CD14-positive monocyte (primary cell): ENCODE results near the gene FBXW7. TPM values are rescaled to one million over a fixed set of nuclear protein-coding genes. Genes with fewer than 3 reads are reported as not detected.

Experiments
- DNase-seq, 3 donors: peaks; one replicate each; pipeline ENCODE4 v3.0.0-alpha.2; 2011 to 2022
- H2AFZ ChIP-seq: 2 replicates; pipeline ENCODE4 v1.6.0; 2012; ENCODE audit warnings: mild to moderate bottlenecking, low read depth, low read length, inconsistent platforms; ENCODE audit not compliant: insufficient read depth, poor library complexity, severe bottlenecking
- H3K27ac ChIP-seq, 2 donors: 1 replicate in 1 of 2; 2 replicates in 1 of 2; pipeline ENCODE4 v1.5.1; 2012 to 2013; ENCODE audit warnings: low read length in 2 of 2, control low read depth in 1 of 2, inconsistent platforms in 1 of 2, low read depth in 1 of 2, mild to moderate bottlenecking in 1 of 2
- H3K27me3 ChIP-seq, 2 donors: one replicate each; pipeline versions ENCODE4 v1.6.0 to v1.6.1; 2011 to 2013; ENCODE audit warnings: low read length in 2 of 2; ENCODE audit not compliant: control insufficient read depth in 2 of 2, insufficient read depth in 2 of 2
- H3K36me3 ChIP-seq, 2 donors: replicated peaks in 1 of 2; 1 replicate in 1 of 2; 2 replicates in 1 of 2; pipeline versions ENCODE4 v1.5.1 to v1.6.1; 2012 to 2013; ENCODE audit warnings: low read length in 2 of 2, control low read depth in 1 of 2, inconsistent platforms in 1 of 2, mild to moderate bottlenecking in 1 of 2; ENCODE audit not compliant: insufficient read depth in 2 of 2, control insufficient read depth in 1 of 2
- H3K4me1 ChIP-seq, 2 donors: 1 replicate in 1 of 2; 2 replicates in 1 of 2; pipeline versions ENCODE4 v1.5.1 to v1.6.1; 2012 to 2013; ENCODE audit warnings: low read length in 2 of 2, control low read depth in 1 of 2, inconsistent platforms in 1 of 2, mild to moderate bottlenecking in 1 of 2, moderate library complexity in 1 of 2; ENCODE audit not compliant: insufficient read depth in 2 of 2, control insufficient read depth in 1 of 2
- H3K4me2 ChIP-seq: replicated peaks from 2 replicates; pipeline ENCODE3; 2012; ENCODE audit warnings: low read length, moderate library complexity, mild to moderate bottlenecking; ENCODE audit not compliant: poor library complexity, severe bottlenecking; ENCODE audit errors: extremely low read depth
- H3K4me3 ChIP-seq, 3 experiments: fragments of 200-600 bp in 1 of 3; sonication (generic) in 1 of 3; replicated peaks in 1 of 3; 1 replicate in 2 of 3; 2 replicates in 1 of 3; pipeline ENCODE4 v1.5.1; 2011 to 2013; ENCODE audit warnings: low read length in 3 of 3, mild to moderate bottlenecking in 3 of 3, control low read depth in 2 of 3, low read depth in 2 of 3, inconsistent platforms in 1 of 3, moderate library complexity in 1 of 3
- H3K79me2 ChIP-seq: 2 replicates; pipeline ENCODE4 v1.6.0; 2012; ENCODE audit warnings: mild to moderate bottlenecking, control low read depth, inconsistent platforms, low read length, moderate library complexity; ENCODE audit not compliant: insufficient read depth
- H3K9ac ChIP-seq: 2 replicates; pipeline ENCODE4 v1.6.0; 2017; ENCODE audit warnings: low read length, mild to moderate bottlenecking; ENCODE audit not compliant: insufficient read depth, poor library complexity, severe bottlenecking
- H3K9me3 ChIP-seq, 2 donors: replicated peaks in 1 of 2; 1 replicate in 1 of 2; 2 replicates in 1 of 2; pipeline versions ENCODE4 v1.5.1 to v1.6.1; 2012 to 2013; ENCODE audit warnings: low read length in 2 of 2, control low read depth in 1 of 2; ENCODE audit not compliant: control insufficient read depth in 1 of 2, insufficient read depth in 1 of 2
- H4K20me1 ChIP-seq: 2 replicates; pipeline ENCODE4 v1.6.0; 2012; ENCODE audit warnings: mild to moderate bottlenecking, low read length, control low read depth, moderate library complexity; ENCODE audit not compliant: insufficient read depth
- H3K27ac Mint-ChIP-seq, 7 donors: one replicate each; pipeline ENCODE4 v1.8.0; 2020; ENCODE audit warnings: mild to moderate bottlenecking in 7 of 7, mixed read lengths in 7 of 7, moderate library complexity in 6 of 7, inconsistent platforms in 2 of 7
- H3K27me3 Mint-ChIP-seq, 3 donors: one replicate each; pipeline ENCODE4 v1.8.0; 2021 to 2022; ENCODE audit warnings: low read depth in 3 of 3, mild to moderate bottlenecking in 3 of 3, mixed read lengths in 3 of 3, moderate library complexity in 3 of 3, inconsistent platforms in 1 of 3
- H3K36me3 Mint-ChIP-seq, 2 donors: one replicate each; pipeline ENCODE4 v1.8.0; 2020; ENCODE audit warnings: mixed read lengths in 2 of 2, inconsistent platforms in 1 of 2, mild to moderate bottlenecking in 1 of 2
- H3K4me1 Mint-ChIP-seq: one replicate; pipeline ENCODE4 v1.8.0; 2020; ENCODE audit warnings: mild to moderate bottlenecking, mixed read lengths
- H3K4me3 Mint-ChIP-seq, 2 donors: one replicate each; pipeline ENCODE4 v1.8.0; 2020; ENCODE audit warnings: mild to moderate bottlenecking in 2 of 2, mixed read lengths in 2 of 2, moderate library complexity in 1 of 2
- H3K9me3 Mint-ChIP-seq, 7 donors: one replicate each; pipeline ENCODE4 v1.8.0; 2020 to 2022; ENCODE audit warnings: mixed read lengths in 7 of 7, mild to moderate bottlenecking in 6 of 7, moderate library complexity in 6 of 7, inconsistent platforms in 2 of 7
- whole genome bisulfite sequencing: methylation state at CpG from one replicate; pipeline ENCODE4 v1.1.5; 2013; ENCODE audit warnings: missing lambda C conversion rate; ENCODE audit not compliant: insufficient coverage; 5-methylcytosine and 5-hydroxymethylcytosine counted together
- intact Hi-C, 2 donors: fragments of 100-400 bp; cut with micrococcal nuclease; formaldehyde crosslinking; loops; one replicate each; pipeline versions ENCODE4 v1.15.0 to v1.15.1; 2023
- polyA plus RNA-seq, 3 donors: library from polyadenylated mRNA; depleted of rRNA in 1 of 3; unstranded in 2 of 3; stranded (reverse) in 1 of 3; fragments of 300-500 nt in 2 of 3; fragments of >200 nt in 1 of 3; fragmentation: Illumina TruSeq in 2 of 3; gene quantifications; 1 replicate in 2 of 3; 2 replicates in 1 of 3; pipeline ENCODE4 v1.2.3, GENCODE V29; 2012 to 2021
- TF ChIP-seq, protein P1 (sequence below): fragments of 200-600 bp; IDR thresholded peaks from one replicate; pipeline ENCODE4 v1.8.0; 2022; ENCODE audit warnings: antibody characterized with exemption, mild to moderate bottlenecking

The FBXW7 gene
- polyA plus RNA-seq, 3 donors: 25.1 to 44.9 (median 35.6) TPM

DNA sequence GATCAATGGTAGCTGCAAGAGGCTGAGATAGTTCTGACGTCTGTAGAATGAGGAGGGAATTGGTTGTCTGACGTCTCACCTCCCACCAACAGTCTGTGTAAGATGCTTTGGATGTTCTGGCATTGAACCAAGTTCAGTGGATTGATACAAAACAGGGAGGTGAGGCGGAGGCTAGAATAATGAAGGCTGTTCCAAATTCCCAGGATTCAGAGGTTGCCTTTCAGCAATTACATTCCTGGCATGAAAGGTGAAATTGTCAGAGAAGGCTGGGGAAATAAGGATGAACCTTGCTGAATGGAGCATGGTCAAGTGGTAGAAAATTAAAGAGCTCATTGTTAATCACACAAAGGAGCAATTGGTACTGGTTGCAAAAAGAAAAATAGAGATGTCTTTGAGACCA is 241.6 kb downstream of the FBXW7 start:
- DNase-seq: no peak
- Histone ChIP-seq H3K4me1 (no peaks in the 10 kb centered on the region), H4K20me1 (no peaks in the 10 kb centered on the region), H3K79me2 (no peaks in the 10 kb centered on the region), H3K9me3 (no peaks in the 10 kb centered on the region), H3K27me3 (no peaks in the 10 kb centered on the region), H3K27ac (no peak overlapping the region), H2AFZ (no peak overlapping the region), H3K36me3 (no peaks in the 10 kb centered on the region), H3K4me3 (no peak overlapping the region), H3K4me2 (no peak overlapping the region), H3K9ac (no peak overlapping the region)
- intact Hi-C loops: no loop called here
- no peak overlapping the region for H3K27ac Mint-ChIP-seq
- H3K27me3 Mint-ChIP-seq: peaks cover 0 to 3% (median 0%) of the 10 kb centered on the region in 3 donors
- H3K4me3 Mint-ChIP-seq: no peak overlapping the region
- 100% methylated on average over 2 of the region's 3 CpGs for WGBS
- TF ChIP-seq, protein P1, sequence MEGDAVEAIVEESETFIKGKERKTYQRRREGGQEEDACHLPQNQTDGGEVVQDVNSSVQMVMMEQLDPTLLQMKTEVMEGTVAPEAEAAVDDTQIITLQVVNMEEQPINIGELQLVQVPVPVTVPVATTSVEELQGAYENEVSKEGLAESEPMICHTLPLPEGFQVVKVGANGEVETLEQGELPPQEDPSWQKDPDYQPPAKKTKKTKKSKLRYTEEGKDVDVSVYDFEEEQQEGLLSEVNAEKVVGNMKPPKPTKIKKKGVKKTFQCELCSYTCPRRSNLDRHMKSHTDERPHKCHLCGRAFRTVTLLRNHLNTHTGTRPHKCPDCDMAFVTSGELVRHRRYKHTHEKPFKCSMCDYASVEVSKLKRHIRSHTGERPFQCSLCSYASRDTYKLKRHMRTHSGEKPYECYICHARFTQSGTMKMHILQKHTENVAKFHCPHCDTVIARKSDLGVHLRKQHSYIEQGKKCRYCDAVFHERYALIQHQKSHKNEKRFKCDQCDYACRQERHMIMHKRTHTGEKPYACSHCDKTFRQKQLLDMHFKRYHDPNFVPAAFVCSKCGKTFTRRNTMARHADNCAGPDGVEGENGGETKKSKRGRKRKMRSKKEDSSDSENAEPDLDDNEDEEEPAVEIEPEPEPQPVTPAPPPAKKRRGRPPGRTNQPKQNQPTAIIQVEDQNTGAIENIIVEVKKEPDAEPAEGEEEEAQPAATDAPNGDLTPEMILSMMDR: no peak
- no peaks in the 10 kb centered on the region for H3K9me3 Mint-ChIP-seq
- no peaks in the 10 kb centered on the region for H3K4me1 Mint-ChIP-seq
- H3K36me3 Mint-ChIP-seq: no peaks in the 10 kb centered on the region

DNA sequence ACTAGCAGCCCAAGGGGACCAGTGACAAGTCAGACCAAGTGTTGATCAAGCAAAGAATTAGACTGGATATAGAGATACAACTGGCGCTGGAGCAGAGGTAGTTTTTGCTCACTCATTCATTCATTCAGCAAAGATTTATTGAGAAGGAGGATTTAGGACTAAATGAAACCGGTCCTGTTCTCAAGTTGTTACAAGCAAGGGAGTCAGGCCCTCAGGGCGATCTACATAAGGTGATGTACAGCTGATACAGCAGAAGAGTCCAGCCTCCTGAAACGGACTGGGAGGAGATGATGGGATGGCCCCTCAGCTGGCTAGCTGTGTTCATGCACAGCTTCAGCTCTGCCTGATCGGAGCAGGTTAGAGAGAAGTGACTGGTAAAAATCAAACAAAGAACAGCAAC is 242.4 kb downstream of the FBXW7 start:
- Mint-ChIP-seq H3K36me3 (no peaks in the 10 kb centered on the region), H3K4me1 (no peaks in the 10 kb centered on the region), H3K27ac (no peak overlapping the region), H3K27me3 (peaks cover 0 to 3% (median 0%) of the 10 kb centered on the region in 3 donors), H3K9me3 (no peaks in the 10 kb centered on the region), H3K4me3 (no peak overlapping the region)
- Histone ChIP-seq H3K9ac (no peak overlapping the region), H3K27ac (no peak overlapping the region), H4K20me1 (no peaks in the 10 kb centered on the region), H3K4me2 (no peak overlapping the region), H3K4me3 (no peak overlapping the region), H3K36me3 (no peaks in the 10 kb centered on the region), H3K79me2 (no peaks in the 10 kb centered on the region), H3K27me3 (no peaks in the 10 kb centered on the region), H3K9me3 (no peaks in the 10 kb centered on the region), H3K4me1 (no peaks in the 10 kb centered on the region), H2AFZ (no peak overlapping the region)
- intact Hi-C loops: no loop called here
- 95% methylated on average over 3 of the region's 5 CpGs for WGBS
- no peak for DNase-seq
- TF ChIP-seq, protein P1: no peak
